SU-DHL-6 (cell line): ENCODE measurements around the gene TPGS1.

Experiments
- H2AFZ ChIP-seq: fragments of 200-600 bp; sonication (generic); 2 replicates; pipeline ENCODE4 v1.6.1; 2014; ENCODE audit warnings: low read depth, mild to moderate bottlenecking, moderate library complexity, mixed read lengths, antibody characterized with exemption, low read length; ENCODE audit not compliant: severe bottlenecking
- H3F3A ChIP-seq: fragments of 200-600 bp; shearing (Covaris generic); 2 replicates; pipeline ENCODE4 v1.6.0; 2016; ENCODE audit warnings: antibody characterized with exemption, mild to moderate bottlenecking; ENCODE audit not compliant: insufficient read depth
- H3K27ac ChIP-seq: fragments of 200-600 bp; sonication (generic); 2 replicates; pipeline ENCODE4 v1.5.1; 2016; ENCODE audit warnings: low read depth, mild to moderate bottlenecking, low read length, moderate library complexity, mixed read lengths
- H3K27me3 ChIP-seq: fragments of 200-600 bp; sonication (generic), shearing (Covaris generic); 2 replicates; pipeline ENCODE4 v1.6.0; 2014; ENCODE audit warnings: mild to moderate bottlenecking, low read length
- H3K36me3 ChIP-seq: fragments of 200-600 bp; sonication (generic); 2 replicates; pipeline ENCODE4 v1.6.1; 2014; ENCODE audit warnings: mild to moderate bottlenecking, low read length, mixed read lengths
- H3K4me2 ChIP-seq: fragments of 300-600, 200-600 bp; shearing (Covaris generic), sonication (generic); 2 replicates; pipeline ENCODE4 v1.6.0; 2014; ENCODE audit warnings: low read length, low read depth, mild to moderate bottlenecking; ENCODE audit not compliant: poor library complexity, severe bottlenecking
- H3K4me3 ChIP-seq: fragments of 200-600 bp; sonication (generic); 2 replicates; pipeline ENCODE4 v1.5.1; 2014; ENCODE audit warnings: antibody characterized with exemption, low read length, mild to moderate bottlenecking, mixed read lengths; ENCODE audit not compliant: insufficient read depth, poor library complexity, severe bottlenecking
- H3K79me2 ChIP-seq: fragments of 200-600 bp; sonication (generic); 2 replicates; pipeline ENCODE4 v1.6.1; 2014; ENCODE audit warnings: mild to moderate bottlenecking, low read length, moderate library complexity; ENCODE audit not compliant: insufficient read depth
- H3K9ac ChIP-seq: fragments of 200-600 bp; sonication (generic); 2 replicates; pipeline ENCODE4 v1.7.0; 2014; ENCODE audit warnings: mild to moderate bottlenecking, low read length
- H3K9me2 ChIP-seq: fragments of 200-600 bp; sonication (generic); replicated peaks from 2 replicates; pipeline ENCODE4 v1.6.1; 2014; ENCODE audit warnings: low read length; ENCODE audit not compliant: insufficient read depth
- H3K9me3 ChIP-seq: fragments of 200-600 bp; sonication (generic); 2 replicates; pipeline ENCODE4 v1.6.1; 2014; ENCODE audit warnings: low read length, mixed read lengths; ENCODE audit not compliant: insufficient read depth
- H4K20me1 ChIP-seq: fragments of 200-600 bp; sonication (generic); 2 replicates; pipeline ENCODE4 v1.6.1; 2014; ENCODE audit warnings: low read depth, mild to moderate bottlenecking, antibody characterized with exemption, low read length, moderate library complexity, mixed read lengths
- EZH2phosphoT487 ChIP-seq: fragments of 200-600 bp; sonication (generic), shearing (Covaris generic); conservative IDR thresholded peaks from 2 replicates; pipeline ENCODE4 v1.6.1; 2018; ENCODE audit warnings: mild to moderate bottlenecking, antibody characterized with exemption, low read length, moderate library complexity, mixed read lengths
- TF ChIP-seq, protein P1 (sequence below): fragments of 200-600 bp; sonication (generic); IDR thresholded peaks from one replicate; pipeline ENCODE4 v1.5.1; 2017; ENCODE audit warnings: antibody characterized with exemption, mild to moderate bottlenecking, low read length, moderate library complexity; ENCODE audit not compliant: insufficient read depth, poor library complexity, severe bottlenecking

Gene TPGS1

DNA sequence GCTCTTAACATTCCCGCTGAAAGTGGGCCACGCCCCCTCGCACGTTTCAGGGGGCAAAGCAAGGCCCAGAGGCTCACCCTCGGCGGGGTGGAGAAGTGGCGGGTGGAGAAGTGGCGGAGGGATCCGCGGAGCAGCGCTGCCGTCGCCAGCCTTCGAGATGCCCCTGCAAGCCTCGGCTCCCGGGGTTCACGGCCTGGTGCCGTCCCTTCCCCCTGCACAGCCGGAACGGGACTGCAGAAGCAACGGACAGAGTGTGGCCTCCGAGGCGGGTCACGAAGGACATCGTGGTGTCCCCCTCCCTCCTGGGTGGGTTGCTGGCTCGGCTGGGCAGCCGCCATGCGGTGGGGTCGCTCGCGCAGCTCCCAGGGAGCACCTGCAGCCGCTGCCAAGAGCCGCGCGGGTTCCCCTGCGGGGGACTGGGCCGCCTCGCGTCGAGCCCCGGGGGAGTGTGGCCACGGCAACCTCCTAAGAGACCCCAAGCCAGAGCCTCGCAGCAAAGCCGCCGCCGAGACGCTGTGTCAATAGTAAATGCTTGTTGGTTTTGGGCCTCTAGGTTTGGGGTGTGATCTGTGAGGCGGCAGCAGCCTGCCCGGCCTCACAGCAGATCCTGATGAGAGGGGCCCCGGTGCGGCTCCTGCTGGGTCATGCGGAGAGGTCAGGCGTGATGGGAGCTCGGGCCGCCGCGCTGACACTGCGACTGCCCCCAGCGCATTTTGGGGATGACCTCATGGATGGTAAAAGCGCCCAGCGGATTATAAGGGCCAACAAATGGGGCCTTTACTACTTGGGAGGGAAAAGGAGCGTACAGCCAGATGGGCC is 5.5 kb downstream of the TPGS1 start:
- Histone ChIP-seq H3K27me3 (no peaks in the 10 kb centered on the region), H3K4me2 (no peak overlapping the region), H3K27ac (no peak overlapping the region)

DNA sequence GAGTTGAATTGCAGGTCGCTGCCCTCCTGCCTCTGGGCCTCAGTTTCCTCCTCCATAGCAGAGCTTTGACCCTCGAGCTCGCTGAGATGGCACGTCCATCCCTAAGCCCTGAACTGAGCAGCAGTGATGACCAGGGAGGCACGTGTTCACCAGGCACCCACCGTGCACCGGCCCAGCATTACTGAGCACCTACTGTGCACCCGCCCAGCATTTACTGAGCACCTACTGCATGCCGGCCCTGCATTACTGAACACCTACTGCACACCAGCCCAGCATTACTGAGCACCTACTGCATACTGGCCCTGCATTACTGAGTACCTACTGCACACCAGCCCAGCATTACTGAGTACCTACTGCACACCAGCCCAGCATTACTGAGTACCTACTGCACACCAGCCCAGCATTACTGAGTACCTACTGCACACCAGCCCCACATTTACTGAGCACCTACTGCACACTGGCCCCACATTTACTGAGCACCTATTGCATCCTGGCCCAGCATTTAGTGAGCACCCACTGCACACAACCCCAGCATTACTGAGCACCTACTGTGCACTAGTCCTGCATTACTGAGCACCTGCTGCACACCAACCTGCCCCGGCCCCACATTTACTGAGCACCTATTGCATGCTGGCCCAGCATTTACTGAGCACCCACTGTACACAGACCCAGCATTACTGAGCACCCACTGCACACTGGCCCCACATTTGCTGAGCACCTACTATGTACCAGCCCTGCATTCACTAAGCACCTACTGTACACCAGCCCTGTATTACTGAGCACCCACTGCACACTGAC is 6.3 kb downstream of the TPGS1 start:
- H3K4me3 ChIP-seq = no peak overlapping the region

More for the DNA sequence above, 5.5 kb downstream of the TPGS1 start:
- no peaks in the 10 kb centered on the region for H3K79me2 ChIP-seq
- H3K9me2 ChIP-seq = no peaks in the 10 kb centered on the region
- no peak overlapping the region for H2AFZ ChIP-seq
- H3F3A ChIP-seq = peaks cover 10% of the 10 kb centered on the region
- no peaks in the 10 kb centered on the region; the same call in 1 of the 2 replicates for H4K20me1 ChIP-seq
- TF ChIP-seq, protein P1, sequence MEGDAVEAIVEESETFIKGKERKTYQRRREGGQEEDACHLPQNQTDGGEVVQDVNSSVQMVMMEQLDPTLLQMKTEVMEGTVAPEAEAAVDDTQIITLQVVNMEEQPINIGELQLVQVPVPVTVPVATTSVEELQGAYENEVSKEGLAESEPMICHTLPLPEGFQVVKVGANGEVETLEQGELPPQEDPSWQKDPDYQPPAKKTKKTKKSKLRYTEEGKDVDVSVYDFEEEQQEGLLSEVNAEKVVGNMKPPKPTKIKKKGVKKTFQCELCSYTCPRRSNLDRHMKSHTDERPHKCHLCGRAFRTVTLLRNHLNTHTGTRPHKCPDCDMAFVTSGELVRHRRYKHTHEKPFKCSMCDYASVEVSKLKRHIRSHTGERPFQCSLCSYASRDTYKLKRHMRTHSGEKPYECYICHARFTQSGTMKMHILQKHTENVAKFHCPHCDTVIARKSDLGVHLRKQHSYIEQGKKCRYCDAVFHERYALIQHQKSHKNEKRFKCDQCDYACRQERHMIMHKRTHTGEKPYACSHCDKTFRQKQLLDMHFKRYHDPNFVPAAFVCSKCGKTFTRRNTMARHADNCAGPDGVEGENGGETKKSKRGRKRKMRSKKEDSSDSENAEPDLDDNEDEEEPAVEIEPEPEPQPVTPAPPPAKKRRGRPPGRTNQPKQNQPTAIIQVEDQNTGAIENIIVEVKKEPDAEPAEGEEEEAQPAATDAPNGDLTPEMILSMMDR = no peak
- TF ChIP-seq EZH2phosphoT487 = no peak
- no peaks in the 10 kb centered on the region for H3K9me3 ChIP-seq
- H3K36me3 ChIP-seq = no peaks in the 10 kb centered on the region
- no peak overlapping the region for H3K9ac ChIP-seq
- no peak overlapping the region for H3K4me3 ChIP-seq

DNA sequence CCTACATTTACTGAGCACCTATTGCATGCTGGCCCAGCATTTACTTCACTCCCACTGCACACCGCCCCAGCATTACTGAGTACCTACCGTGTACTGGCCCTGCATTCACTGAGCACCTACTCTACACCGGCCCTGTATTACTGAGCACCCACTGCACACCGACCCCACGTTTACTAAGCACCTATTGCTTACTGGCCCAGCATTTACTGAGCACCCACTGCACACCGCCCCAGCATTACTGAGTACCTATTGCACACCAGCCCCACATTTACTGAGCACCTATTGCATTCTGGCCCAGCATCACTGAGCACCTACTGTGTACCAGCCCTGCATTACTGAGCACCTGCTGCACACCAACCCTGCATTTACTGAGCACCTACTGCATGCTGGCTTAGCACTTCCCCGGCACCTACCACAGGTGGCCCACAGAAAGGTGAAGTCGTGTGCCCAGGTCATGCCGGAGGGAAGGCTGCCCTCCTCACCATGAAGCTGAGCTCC is 6.9 kb downstream of the TPGS1 start:
- Histone ChIP-seq H3K9ac (no peak overlapping the region), H3K9me2 (no peaks in the 10 kb centered on the region), H3K4me2 (no peak overlapping the region), H4K20me1 (no peaks in the 10 kb centered on the region; the same call in 1 of the 2 replicates), H3F3A (peaks cover 10% of the 10 kb centered on the region), H3K9me3 (no peaks in the 10 kb centered on the region), H3K27me3 (no peaks in the 10 kb centered on the region), H2AFZ (no peak overlapping the region), H3K4me3 (no peak overlapping the region), H3K79me2 (no peaks in the 10 kb centered on the region), H3K36me3 (no peaks in the 10 kb centered on the region), H3K27ac (no peak overlapping the region)
- TF ChIP-seq EZH2phosphoT487 = no peak
- TF ChIP-seq, protein P1 = no peak

More for the DNA sequence above, 6.3 kb downstream of the TPGS1 start:
- no peak overlapping the region for H3K9ac ChIP-seq
- no peak overlapping the region for H3K27ac ChIP-seq
- H2AFZ ChIP-seq = no peak overlapping the region
- H3K79me2 ChIP-seq = no peaks in the 10 kb centered on the region
- no peaks in the 10 kb centered on the region for H3K9me3 ChIP-seq
- H3K36me3 ChIP-seq = no peaks in the 10 kb centered on the region
- H3K4me2 ChIP-seq = no peak overlapping the region
- H3K27me3 ChIP-seq = no peaks in the 10 kb centered on the region
- H3F3A ChIP-seq = peaks cover 10% of the 10 kb centered on the region
- no peaks in the 10 kb centered on the region for H3K9me2 ChIP-seq
- no peaks in the 10 kb centered on the region; the same call in 1 of the 2 replicates for H4K20me1 ChIP-seq
- TF ChIP-seq EZH2phosphoT487 = no peak
- TF ChIP-seq, protein P1 = no peak
